GM19452 (cell line): ENCODE data around the gene REG3G.
"Not testable (repeated sequence)": the region's sequence is repeated elsewhere in the genome, so short reads cannot be mapped to it uniquely, and the experiment has no call there.

ENCODE experiments used
- ATAC-seq: cut with Tn5 transposase; IDR thresholded peaks from one replicate; pipeline ENCODE4 v1.9.1; 2021; ENCODE audit not compliant: unreplicated experiment

Gene REG3G

DNA sequence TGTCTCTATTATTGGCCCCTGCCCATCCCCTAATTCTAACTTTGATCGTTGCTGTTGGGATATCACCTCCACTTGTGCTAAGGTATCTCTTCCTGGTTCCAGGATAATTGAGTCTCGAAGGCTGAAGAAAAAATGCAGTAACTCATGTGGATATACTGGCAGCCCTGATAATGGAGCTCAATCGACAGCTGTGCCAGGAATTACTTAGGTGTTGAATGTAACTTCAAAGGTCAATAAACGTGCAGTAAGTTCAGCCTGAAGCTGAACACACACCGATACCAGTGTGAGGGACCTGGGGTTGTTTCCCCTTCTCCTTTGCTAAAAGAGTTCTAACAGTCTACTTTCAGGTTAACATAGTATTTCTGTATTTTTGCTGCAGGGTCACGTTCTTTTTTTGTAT lies 11.9 kb upstream of the REG3G start:
- ATAC-seq: no peak

DNA sequence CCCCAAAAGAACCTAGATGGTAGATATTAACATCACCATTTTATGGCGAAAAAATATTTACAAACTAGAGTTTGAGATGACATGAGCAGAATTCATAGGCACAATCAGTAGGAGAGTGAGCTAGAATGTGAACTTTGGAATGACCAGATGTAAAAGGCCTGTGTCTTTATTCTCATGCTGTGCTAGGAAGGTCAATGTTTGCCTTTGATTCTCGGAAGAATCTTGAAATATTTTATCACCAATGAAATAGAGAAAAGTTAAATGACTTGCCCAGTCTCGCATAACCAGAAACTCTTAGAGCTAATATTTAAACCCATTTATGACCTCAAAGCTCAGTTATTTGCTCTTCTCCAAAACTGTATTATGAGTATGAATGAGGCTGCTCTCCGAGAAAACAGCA lies 9.2 kb upstream of the REG3G start:
- no peak for ATAC-seq

DNA sequence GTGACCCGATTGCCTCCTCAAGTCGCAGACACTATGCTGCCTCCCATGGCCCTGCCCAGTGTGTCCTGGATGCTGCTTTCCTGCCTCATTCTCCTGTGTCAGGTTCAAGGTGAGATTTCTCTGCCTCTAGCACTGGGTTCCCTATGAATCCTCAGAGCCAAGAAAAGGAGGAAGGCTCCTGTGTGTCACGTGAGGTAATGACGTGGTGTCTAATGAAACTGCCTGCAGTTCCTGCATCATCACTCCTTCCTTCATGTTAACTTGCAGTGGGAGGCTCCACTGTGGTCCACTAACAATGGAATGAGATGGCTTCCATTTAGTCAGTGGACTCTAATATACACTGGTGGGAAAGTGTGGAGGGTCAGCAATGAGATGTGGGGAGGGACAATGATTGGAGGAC lies 559 bp downstream of the REG3G start:
- ATAC-seq: no peak

DNA sequence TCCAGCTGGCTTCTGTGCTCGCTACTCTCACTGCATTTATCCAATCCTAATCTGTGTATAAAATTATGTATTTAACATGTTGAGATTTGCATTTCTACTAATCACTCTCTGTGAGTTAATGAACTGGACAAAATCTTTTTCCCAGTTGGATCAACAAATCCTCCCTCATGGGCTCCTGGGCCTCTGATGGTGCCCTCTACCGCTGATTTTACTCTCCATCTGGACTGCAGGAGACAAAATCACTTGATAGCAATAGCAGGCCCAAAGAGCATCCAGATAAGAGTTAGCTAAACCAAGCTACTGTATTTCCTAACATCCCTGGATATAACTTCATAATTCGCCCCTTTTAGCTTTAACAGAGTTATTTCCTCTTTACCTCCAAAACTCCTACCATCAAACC lies 14.4 kb downstream of the REG3G start:
- ATAC-seq: no peak

DNA sequence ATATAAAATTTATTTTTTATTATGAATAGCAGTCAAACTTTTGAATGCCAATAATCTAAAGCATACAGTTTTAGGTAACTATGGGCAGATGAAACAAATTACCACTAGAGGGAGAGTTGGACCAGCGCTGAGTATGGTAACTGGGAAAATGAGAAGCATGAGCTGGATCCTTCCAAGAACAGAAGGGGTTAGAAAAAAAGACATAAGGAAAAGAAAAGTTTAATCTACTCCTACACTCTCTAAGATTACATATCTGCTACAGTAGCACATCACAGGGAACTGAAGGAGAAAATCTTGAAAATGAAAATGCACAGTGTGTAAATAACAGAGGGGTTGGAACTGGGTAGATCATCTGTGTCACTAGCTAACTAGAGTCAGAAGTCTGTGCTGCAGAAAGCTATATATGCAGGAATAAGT lies 15.5 kb downstream of the REG3G start:
- no peak for ATAC-seq

DNA sequence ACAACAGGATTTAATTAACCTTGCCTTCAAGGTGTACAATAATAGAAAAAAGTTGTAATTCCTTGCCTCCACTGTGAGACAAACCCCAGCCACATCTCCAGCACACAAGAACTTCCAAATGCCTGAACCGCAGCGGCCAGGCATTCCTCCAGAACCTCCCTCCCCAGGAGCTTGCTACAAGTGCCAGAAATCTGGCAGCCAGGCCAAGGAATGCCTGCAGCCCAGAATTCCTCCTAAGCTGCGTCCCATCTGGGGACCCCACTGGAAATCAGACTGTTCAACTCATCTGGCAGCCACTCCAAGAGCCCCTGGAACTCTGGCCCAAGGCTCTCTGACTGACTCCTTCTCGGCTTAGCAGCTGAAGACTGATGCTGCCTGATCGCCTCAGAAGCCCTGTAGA lies 28.0 kb downstream of the REG3G start:
- not testable (repeated sequence) for ATAC-seq

DNA sequence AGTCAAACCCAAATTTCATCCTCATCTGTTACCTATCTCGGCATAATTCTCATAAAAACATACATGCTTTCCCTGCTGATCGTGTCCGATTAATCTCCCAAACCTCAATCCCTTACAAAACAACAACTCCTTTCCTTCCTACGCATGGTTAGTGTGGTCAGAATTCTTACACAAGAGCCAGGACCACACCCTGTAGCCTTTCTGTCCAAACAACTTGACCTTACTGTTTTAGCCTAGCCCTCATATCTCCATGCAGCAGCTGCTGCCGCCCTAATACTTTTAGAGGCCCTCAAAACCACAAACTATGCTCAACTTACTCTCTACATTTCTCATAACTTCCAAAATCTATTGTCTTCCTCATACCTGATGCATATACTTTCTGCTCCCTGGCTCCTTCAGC lies 29.3 kb downstream of the REG3G start:
- not testable (repeated sequence) for ATAC-seq

DNA sequence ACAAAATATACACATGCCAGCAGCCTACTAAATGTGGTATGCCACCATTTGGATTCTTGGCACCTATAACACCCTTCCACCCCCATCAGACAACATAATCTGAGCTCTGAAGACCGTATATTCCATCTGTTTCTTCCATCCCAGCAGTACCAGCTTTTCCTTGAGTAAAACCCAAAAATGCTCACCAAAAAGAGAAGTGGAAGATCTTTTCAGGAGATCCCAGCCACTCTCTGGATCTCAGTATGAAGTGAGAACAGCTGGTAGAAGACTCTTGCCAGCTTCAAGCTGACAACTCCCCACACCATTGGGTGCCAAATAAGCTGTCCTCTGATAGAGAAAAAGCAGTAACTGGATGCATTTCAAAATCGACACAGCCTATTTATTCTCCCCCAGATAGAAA lies 39.7 kb downstream of the REG3G start:
- no peak for ATAC-seq

DNA sequence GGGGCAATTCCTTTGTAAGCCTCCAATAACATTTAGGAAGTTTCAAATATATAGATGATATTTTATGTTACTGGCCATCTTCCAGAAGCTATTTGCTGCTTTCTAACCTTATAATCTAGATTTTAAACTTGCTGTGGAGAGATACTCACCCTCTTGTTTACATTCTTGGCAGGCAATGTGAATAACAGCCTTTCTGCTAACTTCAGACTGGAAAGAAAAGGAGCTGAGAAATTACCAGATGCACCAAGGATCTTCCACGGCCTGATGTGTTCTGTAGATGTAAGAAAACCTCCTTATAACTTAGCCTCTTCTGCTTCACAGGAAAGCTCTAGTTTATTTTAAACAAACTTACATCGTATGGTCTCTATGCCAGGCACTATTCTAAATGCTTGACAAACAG lies 45.6 kb downstream of the REG3G start:
- ATAC-seq: no peak
